PC-3 (cell line): ENCODE data around the gene TMEM208. TPM values are rescaled to one million over a fixed set of nuclear protein-coding genes. Genes with fewer than 3 reads are reported as not detected.

ENCODE experiments used
- ATAC-seq: fragments of 200-7000 bp; cut with Tn5 transposase; 2 replicates; pipeline ENCODE4 v1.9.1; 2020; ENCODE audit warnings: mild to moderate bottlenecking, moderate library complexity
- BruUV-seq: library from RNA; stranded (reverse); fragments of 400-500 nt; replicated peaks from 2 replicates; lab custom pipeline; 2021; lab: Mats Ljungman, UMichigan
- CTCF ChIA-PET: fragments of 300-600 bp; sonication (Branson Sonifier 250); formaldehyde crosslinking; loops from one replicate; lab custom pipeline; 2022; ENCODE audit warnings: antibody characterized with exemption; lab: Charles Lee
- POLR2A ChIA-PET: fragments of 300-600 bp; sonication (Branson Sonifier 250); formaldehyde crosslinking; loops from one replicate; lab custom pipeline; 2022; ENCODE audit warnings: antibody characterized with exemption; ENCODE audit not compliant: unreplicated experiment; lab: Charles Lee
- DNase-seq: peaks from one replicate; pipeline ENCODE4 v3.0.0-alpha.2; 2015
- H2AFZ ChIP-seq: fragments of 300-600 bp; sonication (generic); 2 replicates; pipeline ENCODE4 v1.6.0; 2016; ENCODE audit warnings: antibody characterized with exemption, low read length
- H3F3A ChIP-seq: fragments of 300-600 bp; sonication (generic); one replicate; pipeline ENCODE4 v1.6.0; 2017; ENCODE audit warnings: antibody characterized with exemption, low read length, control low read depth, mild to moderate bottlenecking; ENCODE audit not compliant: unreplicated experiment
- H3K27ac ChIP-seq: fragments of 300-600 bp; sonication (generic); 2 replicates; pipeline ENCODE4 v1.5.1; 2016; ENCODE audit warnings: mild to moderate bottlenecking, low read length
- H3K27me3 ChIP-seq: fragments of 300-600 bp; sonication (generic); 2 replicates; pipeline ENCODE4 v1.6.1; 2016; ENCODE audit warnings: low read length, mixed read lengths
- H3K36me3 ChIP-seq: fragments of 300-600 bp; sonication (generic); 2 replicates; pipeline ENCODE4 v1.6.1; 2016; ENCODE audit warnings: low read depth, mixed run types, low read length, mixed read lengths
- H3K4me1 ChIP-seq: fragments of 300-600 bp; sonication (generic); 2 replicates; pipeline ENCODE4 v1.5.1; 2016; ENCODE audit warnings: low read length; ENCODE audit not compliant: insufficient read depth
- H3K4me2 ChIP-seq: fragments of 300-600 bp; sonication (generic); 2 replicates; pipeline ENCODE4 v1.6.0; 2016; ENCODE audit warnings: low read length
- H3K4me3 ChIP-seq: fragments of 300-600 bp; sonication (generic); 2 replicates; pipeline ENCODE4 v1.5.1; 2016; ENCODE audit warnings: mild to moderate bottlenecking, low read length, mixed read lengths
- H3K79me2 ChIP-seq: fragments of 300-600 bp; sonication (generic); 2 replicates; pipeline ENCODE4 v1.6.1; 2017; ENCODE audit warnings: low read length, mixed read lengths
- H3K9ac ChIP-seq: fragments of 300-600 bp; sonication (generic); 2 replicates; pipeline ENCODE4 v1.6.0; 2016; ENCODE audit warnings: mild to moderate bottlenecking, low read length
- H3K9me2 ChIP-seq: fragments of 300-600 bp; sonication (generic); replicated peaks from 2 replicates; pipeline ENCODE4 v1.6.1; 2016; ENCODE audit warnings: mixed run types, low read length, mixed read lengths
- H3K9me3 ChIP-seq: fragments of 300-600 bp; sonication (generic); 2 replicates; pipeline ENCODE4 v1.6.1; 2016; ENCODE audit warnings: low read length, mixed read lengths
- H4K20me1 ChIP-seq: fragments of 300-600 bp; sonication (generic); 2 replicates; pipeline ENCODE4 v1.6.1; 2016; ENCODE audit warnings: low read length, mixed read lengths
- EZH2 ChIP-seq: fragments of 300-600 bp; sonication (generic); IDR thresholded peaks from one replicate; pipeline ENCODE4 v1.6.1; 2017; ENCODE audit warnings: antibody characterized with exemption, mild to moderate bottlenecking, low read length; ENCODE audit not compliant: unreplicated experiment
- EZH2phosphoT487 ChIP-seq: fragments of 300-600 bp; sonication (generic); IDR thresholded peaks from 2 replicates; pipeline ENCODE4 v1.6.1; 2018; ENCODE audit warnings: mild to moderate bottlenecking, antibody characterized with exemption, low read length, borderline replicate concordance
- intact Hi-C: fragments of 100-400 bp; cut with micrococcal nuclease; formaldehyde crosslinking; loops from 2 replicates; pipeline ENCODE4 v1.9.0; 2023
- total RNA-seq: library from RNA; depleted of rRNA; stranded (reverse); fragments of >200 nt; gene quantifications from 2 replicates; pipeline ENCODE4 v1.2.3, GENCODE V29; 2014
- TF ChIP-seq, protein P1 (sequence below): fragments of 300-600 bp; sonication (generic); conservative IDR thresholded peaks from 2 replicates; pipeline ENCODE4 v1.5.1; 2017; ENCODE audit warnings: antibody characterized with exemption, low read depth, mild to moderate bottlenecking, low read length

The TMEM208 gene
- total RNA-seq, 1 experiment from 2014 or later: 35.4 TPM

DNA sequence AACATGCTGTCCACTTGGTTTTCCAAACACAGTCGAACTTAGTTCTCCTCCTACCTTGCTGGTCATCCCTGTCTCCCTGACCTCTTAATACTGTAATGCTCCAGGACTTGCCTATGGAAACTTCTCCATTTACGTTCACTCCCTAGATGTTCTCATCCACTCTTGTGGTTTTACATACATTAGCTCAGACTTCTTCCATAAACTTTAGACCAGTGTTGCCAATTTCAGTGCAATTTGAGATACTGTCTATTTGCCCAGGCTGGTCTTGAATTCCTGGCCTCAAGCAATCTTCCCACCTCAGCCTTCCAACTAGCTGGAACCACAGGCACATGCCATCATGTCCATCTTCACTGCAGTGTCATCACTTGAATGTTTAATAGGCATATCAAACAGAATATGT, 44.6 kb upstream of the TMEM208 start:
- ChIA-PET POLR2A (interaction anchor here (0.6 to 1.1 kb wide), 2 partner anchors 65 to 164 kb away, joined by 3 to 4 read pairs; partner anchors contain the start of gene FHOD1), CTCF (interaction anchor here (0.5 kb wide), 1 partner anchor 132 kb away, joined by 5 read pairs; no protein-coding TSS in a partner anchor)
- DNase-seq (peak; percentile 38), ATAC-seq (no peak)
- H3K27me3 ChIP-seq: no peaks in the 10 kb centered on the region
- peaks cover 51% of the 10 kb centered on the region for H3K4me1 ChIP-seq
- no peaks in the 10 kb centered on the region for H3K9me2 ChIP-seq
- intact Hi-C loops: no loop called here
- no peaks in the 10 kb centered on the region for H3K36me3 ChIP-seq
- no peaks in the 10 kb centered on the region for H3F3A ChIP-seq
- H2AFZ ChIP-seq: no peak overlapping the region
- H3K4me2 ChIP-seq: peak overlapping the region; percentile 89
- H3K27ac ChIP-seq: no peak overlapping the region
- no peak overlapping the region for H3K9ac ChIP-seq
- TF ChIP-seq EZH2 (no peak), EZH2phosphoT487 (no peak)
- TF ChIP-seq, protein P1, sequence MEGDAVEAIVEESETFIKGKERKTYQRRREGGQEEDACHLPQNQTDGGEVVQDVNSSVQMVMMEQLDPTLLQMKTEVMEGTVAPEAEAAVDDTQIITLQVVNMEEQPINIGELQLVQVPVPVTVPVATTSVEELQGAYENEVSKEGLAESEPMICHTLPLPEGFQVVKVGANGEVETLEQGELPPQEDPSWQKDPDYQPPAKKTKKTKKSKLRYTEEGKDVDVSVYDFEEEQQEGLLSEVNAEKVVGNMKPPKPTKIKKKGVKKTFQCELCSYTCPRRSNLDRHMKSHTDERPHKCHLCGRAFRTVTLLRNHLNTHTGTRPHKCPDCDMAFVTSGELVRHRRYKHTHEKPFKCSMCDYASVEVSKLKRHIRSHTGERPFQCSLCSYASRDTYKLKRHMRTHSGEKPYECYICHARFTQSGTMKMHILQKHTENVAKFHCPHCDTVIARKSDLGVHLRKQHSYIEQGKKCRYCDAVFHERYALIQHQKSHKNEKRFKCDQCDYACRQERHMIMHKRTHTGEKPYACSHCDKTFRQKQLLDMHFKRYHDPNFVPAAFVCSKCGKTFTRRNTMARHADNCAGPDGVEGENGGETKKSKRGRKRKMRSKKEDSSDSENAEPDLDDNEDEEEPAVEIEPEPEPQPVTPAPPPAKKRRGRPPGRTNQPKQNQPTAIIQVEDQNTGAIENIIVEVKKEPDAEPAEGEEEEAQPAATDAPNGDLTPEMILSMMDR: no peak
- BruUV-seq: no TSS peak
- peaks cover 26% of the 10 kb centered on the region for H3K79me2 ChIP-seq
- no peaks in the 10 kb centered on the region for H4K20me1 ChIP-seq
- H3K4me3 ChIP-seq: peak overlapping the region; percentile 79
- no peaks in the 10 kb centered on the region for H3K9me3 ChIP-seq

DNA sequence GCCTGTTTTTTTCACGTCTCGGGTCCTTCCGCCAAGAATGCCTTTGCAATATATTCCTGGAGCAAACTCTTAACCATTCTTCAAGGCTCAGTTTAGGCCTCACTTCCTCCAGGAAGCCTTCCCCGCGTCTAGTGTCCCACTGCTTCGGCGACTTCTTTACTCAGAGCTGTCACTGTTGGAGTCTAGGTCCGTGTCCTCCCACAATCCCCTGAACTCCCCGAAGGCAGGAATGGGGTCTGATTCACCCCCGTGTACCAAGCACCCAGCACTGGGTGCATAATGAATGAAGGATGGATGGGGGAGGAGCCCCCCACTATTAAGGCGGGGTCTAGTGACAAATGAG, 43.7 kb upstream of the TMEM208 start:
- CTCF ChIA-PET: no interaction called here
- POLR2A ChIA-PET: no interaction called here

More for the DNA sequence above, 43.7 kb upstream of the TMEM208 start:
- peak overlapping the region; percentile 79 for H3K4me3 ChIP-seq
- no peaks in the 10 kb centered on the region for H3K9me2 ChIP-seq
- peaks cover 45% of the 10 kb centered on the region for H3K4me1 ChIP-seq
- no peaks in the 10 kb centered on the region for H4K20me1 ChIP-seq
- no peaks in the 10 kb centered on the region for H3K36me3 ChIP-seq
- TSS peak; percentile 55 for BruUV-seq
- no peak for TF ChIP-seq EZH2
- TF ChIP-seq, protein P1: no peak
- no peak for TF ChIP-seq EZH2phosphoT487
- no peaks in the 10 kb centered on the region for H3K27me3 ChIP-seq
- H3K9me3 ChIP-seq: no peaks in the 10 kb centered on the region
- H3K9ac ChIP-seq: peak overlapping the region; percentile 91; the same call in 1 of the 2 replicates
- peak overlapping the region; percentile 2; the same call in 1 of the 2 replicates for H2AFZ ChIP-seq
- DNase-seq: no peak
- H3K79me2 ChIP-seq: peaks cover 26% of the 10 kb centered on the region
- H3K27ac ChIP-seq: no peak overlapping the region
- peak overlapping the region; percentile 89 for H3K4me2 ChIP-seq
- no peak for ATAC-seq
- intact Hi-C loops: loop anchor here (1.0 kb wide), 1 partner anchor 24 kb away; the partner anchor contains the start of genes FBXL8 and TRADD
- no peaks in the 10 kb centered on the region for H3F3A ChIP-seq
